Spinal cord (tissue), 10 donors: ENCODE measurements around the gene CAD. TPM values are rescaled to one million over a fixed set of nuclear protein-coding genes. Genes with fewer than 3 reads are reported as not detected.
"Not testable (repeated sequence)": the region's sequence is repeated elsewhere in the genome, so short reads cannot be mapped to it uniquely, and the experiment has no call there.

ENCODE experiments used
- DNase-seq, 6 donors: peaks; one replicate each; pipeline versions ENCODE4 v3.0.0 to v3.0.0-alpha.2; 2013 to 2015; ENCODE audit warnings: low spot score in 6 of 6, low read depth in 4 of 6
- H3K27ac ChIP-seq: one replicate; pipeline ENCODE4 v1.5.1; 2013; ENCODE audit warnings: low read depth, low read length, control low read depth
- H3K27me3 ChIP-seq: one replicate; pipeline ENCODE4 v1.6.1; 2013; ENCODE audit warnings: low read length; ENCODE audit not compliant: control insufficient read depth, insufficient read depth
- H3K36me3 ChIP-seq: one replicate; pipeline ENCODE4 v1.6.1; 2013; ENCODE audit warnings: low read length; ENCODE audit not compliant: control insufficient read depth, insufficient read depth
- H3K4me1 ChIP-seq: one replicate; pipeline ENCODE4 v1.6.1; 2013; ENCODE audit warnings: low read length; ENCODE audit not compliant: control insufficient read depth, insufficient read depth
- H3K4me3 ChIP-seq: one replicate; pipeline ENCODE4 v1.5.1; 2013; ENCODE audit warnings: low read depth, low read length, control low read depth
- H3K9me3 ChIP-seq: one replicate; pipeline ENCODE4 v1.6.1; 2013; ENCODE audit warnings: low read length; ENCODE audit not compliant: control insufficient read depth, insufficient read depth
- WGBS: methylation state at CpG from one replicate; pipeline ENCODE4 v1.1.5; 2013; ENCODE audit warnings: missing lambda C conversion rate; ENCODE audit not compliant: insufficient coverage; 5-methylcytosine and 5-hydroxymethylcytosine counted together
- polyA plus RNA-seq, 2 donors: library from polyadenylated mRNA; unstranded; fragments of 120-200 nt; gene quantifications; one replicate each; pipeline ENCODE4 v1.2.1, GENCODE V29; 2013; ENCODE audit not compliant: insufficient read length in 2 of 2
- total RNA-seq, 2 donors: library from RNA; depleted of rRNA in 1 of 2; stranded (reverse); fragments of 120-200 nt in 1 of 2; fragments of >200 nt in 1 of 2; gene quantifications; one replicate each; pipeline versions ENCODE4 v1.2.3 to v1.2.4, GENCODE V29; 2013 to 2014
- donor health status: healthy.

CAD gene
- total and polyA plus RNA-seq, 4 donors, result 26.5 to 49.2 (median 34.5) TPM

- under 1% methylated on average over 40 of the region's 40 CpGs for WGBS
- H3K27ac ChIP-seq, result no peak overlapping the region
- peaks cover 34% of the 10 kb centered on the region for H3K4me1 ChIP-seq
- no peak for DNase-seq
- H3K4me3 ChIP-seq, result no peak overlapping the region
- peaks cover 13% of the 10 kb centered on the region for H3K36me3 ChIP-seq
- H3K27me3 ChIP-seq, result peaks cover 60% of the 10 kb centered on the region
- H3K9me3 ChIP-seq, result no peaks in the 10 kb centered on the region
These were observed 44.7 kb downstream of the CAD start for GRCh38 chr2:27261926-27262298.

GRCh38 chr2:27262379-27263286 lies 45.5 kb downstream of the CAD start, which contains the start of gene SLC30A3:
TSS of gene SLC30A3 (minus strand) at chr2:27263047. CDS start at chr2:27262906, 141 bp downstream.
- no peak within 1 kb of the TSS for H3K27ac ChIP-seq
- peaks cover 34% of the 10 kb centered on the region for H3K4me1 ChIP-seq
- peak in 4 of 6 donors; percentile 27 to 92 (median 60) for DNase-seq
- peak within 1 kb of the TSS; percentile 36 for H3K4me3 ChIP-seq
- H3K9me3 ChIP-seq, result no peaks in the 10 kb centered on the region
- H3K36me3 ChIP-seq, result peaks cover 8% of the 10 kb centered on the region
- under 1% methylated on average over 96 of the region's 96 CpGs for WGBS
- peaks cover 64% of the 10 kb centered on the region for H3K27me3 ChIP-seq

- H3K9me3 ChIP-seq, result no peaks in the 10 kb centered on the region
- under 1% methylated on average over 42 of the region's 46 CpGs for WGBS
- no peak overlapping the region for H3K27ac ChIP-seq
- H3K27me3 ChIP-seq, result peaks cover 64% of the 10 kb centered on the region
- H3K4me1 ChIP-seq, result peaks cover 34% of the 10 kb centered on the region
- peak overlapping the region; percentile 36 for H3K4me3 ChIP-seq
- H3K36me3 ChIP-seq, result peaks cover 3% of the 10 kb centered on the region
- peak in 2 of 6 donors; percentile 27 to 45 for DNase-seq
These were observed 46.4 kb downstream of the CAD start for GRCh38 chr2:27263287-27264252.

GRCh38 chr2:27264253-27264752 lies 47.1 kb downstream of the CAD start:
- Histone ChIP-seq H3K4me1 (peaks cover 34% of the 10 kb centered on the region), H3K27me3 (peaks cover 64% of the 10 kb centered on the region), H3K4me3 (no peak overlapping the region), H3K27ac (no peak overlapping the region), H3K9me3 (no peaks in the 10 kb centered on the region), H3K36me3 (no peaks in the 10 kb centered on the region)
- under 1% methylated on average over 27 of the region's 38 CpGs for WGBS
- DNase-seq, result no peak

- no peaks in the 10 kb centered on the region for H3K9me3 ChIP-seq
- WGBS, result 2% methylated on average over 55 of the region's 56 CpGs
- DNase-seq, result peak in 4 of 6 donors; percentile 29 to 88 (median 62)
- peaks cover 33% of the 10 kb centered on the region for H3K4me1 ChIP-seq
- peak overlapping the region; percentile 29 for H3K4me3 ChIP-seq
- H3K36me3 ChIP-seq, result no peaks in the 10 kb centered on the region
- H3K27ac ChIP-seq, result no peak overlapping the region
- peaks cover 61% of the 10 kb centered on the region for H3K27me3 ChIP-seq
These were observed 47.8 kb downstream of the CAD start for GRCh38 chr2:27264753-27265535.

GRCh38 chr2:27265536-27265870 lies 48.3 kb downstream of the CAD start:
- no peaks in the 10 kb centered on the region for H3K9me3 ChIP-seq
- no peaks in the 10 kb centered on the region for H3K36me3 ChIP-seq
- H3K4me1 ChIP-seq, result peaks cover 29% of the 10 kb centered on the region
- H3K27ac ChIP-seq, result no peak overlapping the region
- no peak for DNase-seq
- H3K4me3 ChIP-seq, result no peak overlapping the region
- H3K27me3 ChIP-seq, result peaks cover 56% of the 10 kb centered on the region

- not testable (repeated sequence) for H3K4me3 ChIP-seq, H3K36me3 ChIP-seq, H3K9me3 ChIP-seq, H3K27ac ChIP-seq, DNase-seq
- H3K4me1 ChIP-seq, result peaks cover 20% of the 10 kb centered on the region
- peaks cover 33% of the 10 kb centered on the region for H3K27me3 ChIP-seq
- 93% methylated on average over 5 of the region's 13 CpGs for WGBS
These were observed 51.1 kb downstream of the CAD start for GRCh38 chr2:27268296-27268695.

GRCh38 chr2:27270131-27270530 lies 53.0 kb downstream of the CAD start:
- Histone ChIP-seq H3K27ac (no peak overlapping the region), H3K27me3 (peaks cover 15% of the 10 kb centered on the region), H3K36me3 (no peaks in the 10 kb centered on the region), H3K4me1 (peaks cover 1% of the 10 kb centered on the region), H3K4me3 (no peak overlapping the region), H3K9me3 (no peaks in the 10 kb centered on the region)
- 100% methylated on average over 1 of the region's 3 CpGs for WGBS
- no peak for DNase-seq

- H3K4me1 ChIP-seq, result no peaks in the 10 kb centered on the region
- no peak overlapping the region for H3K27ac ChIP-seq
- no peaks in the 10 kb centered on the region for H3K36me3 ChIP-seq
- H3K4me3 ChIP-seq, result no peak overlapping the region
- no peaks in the 10 kb centered on the region for H3K9me3 ChIP-seq
- WGBS, result no CpG with 5 or more reads among the region's 2 CpGs
- H3K27me3 ChIP-seq, result peaks cover 10% of the 10 kb centered on the region
- DNase-seq, result no peak
These were observed 53.5 kb downstream of the CAD start for GRCh38 chr2:27270670-27271069.
